ENCODE measurements around the gene ME3. TPM values are rescaled to one million over a fixed set of nuclear protein-coding genes. Genes with fewer than 3 reads are reported as not detected.
A peak's percentile ranks its signal among the peaks of the same experiment; 100 is the strongest.

ME3 gene
- total RNA-seq, 3 donors from 2014 or later, result 29.3 to 51.2 (median 31.8) TPM

DNA sequence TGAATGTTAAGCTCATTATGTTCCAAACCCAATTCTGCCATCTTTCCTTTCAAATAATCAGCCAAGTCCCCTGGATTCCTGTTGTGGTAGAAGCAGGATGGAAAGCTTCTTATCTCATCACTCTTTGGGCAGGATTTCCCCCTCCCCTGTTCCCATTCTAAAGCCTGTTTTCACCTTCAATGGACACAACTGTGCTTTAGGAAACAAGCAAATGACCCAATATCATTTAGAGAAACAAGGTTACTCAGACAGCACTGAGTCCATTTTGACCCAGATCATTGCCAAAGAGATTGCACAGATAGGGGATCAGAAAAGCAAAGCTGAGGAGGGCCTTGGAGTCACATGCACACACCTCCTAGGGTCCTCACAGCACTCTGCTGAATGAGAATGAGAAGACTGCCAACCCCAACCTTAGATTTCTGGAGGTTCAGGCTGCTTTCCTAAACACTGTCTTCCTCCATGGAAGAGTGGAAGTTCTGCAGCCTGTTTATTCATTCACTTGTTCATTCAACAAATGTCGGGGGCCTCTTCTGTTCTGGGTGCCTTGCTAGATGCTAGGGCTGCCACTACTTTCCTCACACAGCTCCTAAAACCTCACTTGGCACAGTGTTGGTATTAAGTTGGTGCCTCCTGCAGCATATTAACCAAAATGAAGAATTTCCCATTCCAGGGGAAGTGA lies 95.3 kb downstream of the ME3 start:
- Histone ChIP-seq H3K4me1 (ENCODE audit: low read depth) (peaks cover 21% of the 10 kb centered on the region), H3K9me3 (no peaks in the 10 kb centered on the region), H3K4me3 (no peak overlapping the region), H3K36me3 (ENCODE audit: low read depth) (no peaks in the 10 kb centered on the region)
- TF ChIP-seq, protein P1, sequence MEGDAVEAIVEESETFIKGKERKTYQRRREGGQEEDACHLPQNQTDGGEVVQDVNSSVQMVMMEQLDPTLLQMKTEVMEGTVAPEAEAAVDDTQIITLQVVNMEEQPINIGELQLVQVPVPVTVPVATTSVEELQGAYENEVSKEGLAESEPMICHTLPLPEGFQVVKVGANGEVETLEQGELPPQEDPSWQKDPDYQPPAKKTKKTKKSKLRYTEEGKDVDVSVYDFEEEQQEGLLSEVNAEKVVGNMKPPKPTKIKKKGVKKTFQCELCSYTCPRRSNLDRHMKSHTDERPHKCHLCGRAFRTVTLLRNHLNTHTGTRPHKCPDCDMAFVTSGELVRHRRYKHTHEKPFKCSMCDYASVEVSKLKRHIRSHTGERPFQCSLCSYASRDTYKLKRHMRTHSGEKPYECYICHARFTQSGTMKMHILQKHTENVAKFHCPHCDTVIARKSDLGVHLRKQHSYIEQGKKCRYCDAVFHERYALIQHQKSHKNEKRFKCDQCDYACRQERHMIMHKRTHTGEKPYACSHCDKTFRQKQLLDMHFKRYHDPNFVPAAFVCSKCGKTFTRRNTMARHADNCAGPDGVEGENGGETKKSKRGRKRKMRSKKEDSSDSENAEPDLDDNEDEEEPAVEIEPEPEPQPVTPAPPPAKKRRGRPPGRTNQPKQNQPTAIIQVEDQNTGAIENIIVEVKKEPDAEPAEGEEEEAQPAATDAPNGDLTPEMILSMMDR (IDR thresholded peaks at IDR 0.05), result no peak
- ATAC-seq (no peak), DNase-seq (no peak)
- intact Hi-C loops (cut with DNase I, micrococcal nuclease), result no loop called here

DNA sequence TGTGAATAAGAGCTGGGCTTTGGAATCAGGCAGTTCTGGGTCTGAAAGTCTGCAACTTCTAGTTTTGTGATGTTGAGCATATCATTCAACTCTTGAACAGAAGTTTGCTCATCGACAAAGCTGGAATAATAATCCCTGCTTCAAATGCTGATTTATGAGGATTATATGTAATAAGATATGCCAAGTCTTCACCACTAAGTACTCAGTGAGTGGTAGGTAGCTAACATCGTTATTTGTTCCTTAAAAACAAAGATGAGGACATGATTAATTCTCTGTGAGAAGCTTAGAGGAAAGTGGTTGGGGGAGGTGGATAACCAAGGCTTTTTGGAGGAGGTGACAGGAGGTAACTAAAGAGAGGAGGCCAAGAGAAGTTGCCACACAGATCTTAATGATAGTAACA lies 96.5 kb downstream of the ME3 start:
- TF ChIP-seq, protein P1 (IDR thresholded peaks at IDR 0.05), result no peak
- no peak overlapping the region for H3K4me3 ChIP-seq
- H3K36me3 ChIP-seq (ENCODE audit: low read depth), result no peaks in the 10 kb centered on the region
- intact Hi-C loops (cut with DNase I, micrococcal nuclease), result no loop called here
- H3K4me1 ChIP-seq (ENCODE audit: low read depth), result peaks cover 32% of the 10 kb centered on the region
- no peak for ATAC-seq
- no peaks in the 10 kb centered on the region for H3K9me3 ChIP-seq
- DNase-seq, result no peak

DNA sequence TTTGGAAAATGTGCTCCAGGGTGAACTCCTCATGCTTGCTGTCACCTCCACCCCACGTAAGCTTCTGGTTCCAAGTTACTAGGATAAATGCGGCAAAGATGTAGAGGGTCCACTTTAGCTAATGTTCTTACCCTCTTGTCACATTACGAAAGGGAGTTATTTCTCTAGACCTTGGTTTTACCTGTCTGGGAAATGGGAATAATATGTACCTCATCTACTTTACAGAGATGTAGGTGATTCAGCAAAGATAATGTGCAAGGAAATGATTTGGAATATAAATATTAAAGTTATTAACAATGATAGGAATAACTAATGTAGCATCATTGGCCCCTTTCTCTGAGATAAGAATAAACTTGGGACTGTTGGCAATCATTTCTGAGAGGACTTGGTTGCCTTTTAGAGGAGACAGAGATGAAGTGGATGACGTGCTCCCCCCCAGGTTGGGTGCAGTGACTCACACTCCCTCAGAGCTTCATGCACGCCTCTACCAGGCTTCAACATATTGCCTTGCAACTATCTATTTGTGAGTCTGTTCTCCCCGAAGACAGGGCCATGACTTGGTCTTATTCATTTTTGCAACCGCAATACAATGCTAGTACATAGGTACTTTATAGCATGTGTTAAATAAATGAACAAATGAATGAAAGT lies 97.1 kb downstream of the ME3 start:
- ATAC-seq (no peak), DNase-seq (no peak)
- TF ChIP-seq, protein P1 (IDR thresholded peaks at IDR 0.05), result no peak
- intact Hi-C loops (cut with DNase I, micrococcal nuclease), result no loop called here
- Histone ChIP-seq H3K4me3 (no peak overlapping the region), H3K4me1 (ENCODE audit: low read depth) (peaks cover 37% of the 10 kb centered on the region), H3K36me3 (ENCODE audit: low read depth) (no peaks in the 10 kb centered on the region), H3K9me3 (no peaks in the 10 kb centered on the region)

DNA sequence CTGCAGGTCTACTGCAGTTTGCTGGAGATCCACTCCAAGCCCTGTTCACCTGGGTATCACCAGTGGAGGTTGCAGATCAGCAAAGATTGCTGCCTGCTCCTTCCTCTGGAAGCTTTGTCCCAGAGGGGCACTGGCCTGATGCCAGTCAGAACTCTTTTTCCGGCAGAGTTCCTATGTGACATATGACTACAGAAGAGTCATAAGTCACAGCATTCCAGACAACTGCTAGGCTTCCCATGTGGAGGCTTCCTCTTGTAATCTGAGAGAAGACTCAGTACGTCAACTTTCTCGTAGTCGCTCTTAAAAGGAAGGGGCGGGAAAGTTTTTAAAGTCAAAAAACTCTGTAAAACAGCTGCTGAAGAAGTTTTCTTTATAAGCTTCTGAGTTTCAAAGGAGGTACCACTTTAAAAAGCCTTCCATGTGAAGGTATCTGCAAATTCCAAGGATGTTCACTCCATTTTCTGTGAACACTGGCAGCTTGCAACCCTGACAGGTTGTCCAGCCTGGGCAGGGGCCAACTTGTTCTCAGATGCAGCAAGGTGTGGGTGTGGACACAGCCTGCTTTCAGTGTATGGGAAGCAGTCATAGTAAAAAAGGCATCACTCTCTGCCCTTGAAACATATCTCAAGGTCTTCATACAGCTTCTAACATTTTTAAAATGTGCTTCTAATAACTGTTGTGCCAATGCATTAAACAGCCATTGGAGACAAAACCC lies 97.8 kb downstream of the ME3 start:
- ATAC-seq, result no peak
- no peak for DNase-seq
- TF ChIP-seq, protein P1 (IDR thresholded peaks at IDR 0.05), result no peak
- Histone ChIP-seq H3K4me3 (no peak overlapping the region), H3K36me3 (ENCODE audit: low read depth) (no peaks in the 10 kb centered on the region), H3K4me1 (ENCODE audit: low read depth) (peaks cover 37% of the 10 kb centered on the region), H3K9me3 (no peaks in the 10 kb centered on the region)
- intact Hi-C loops (cut with DNase I, micrococcal nuclease), result no loop called here

DNA sequence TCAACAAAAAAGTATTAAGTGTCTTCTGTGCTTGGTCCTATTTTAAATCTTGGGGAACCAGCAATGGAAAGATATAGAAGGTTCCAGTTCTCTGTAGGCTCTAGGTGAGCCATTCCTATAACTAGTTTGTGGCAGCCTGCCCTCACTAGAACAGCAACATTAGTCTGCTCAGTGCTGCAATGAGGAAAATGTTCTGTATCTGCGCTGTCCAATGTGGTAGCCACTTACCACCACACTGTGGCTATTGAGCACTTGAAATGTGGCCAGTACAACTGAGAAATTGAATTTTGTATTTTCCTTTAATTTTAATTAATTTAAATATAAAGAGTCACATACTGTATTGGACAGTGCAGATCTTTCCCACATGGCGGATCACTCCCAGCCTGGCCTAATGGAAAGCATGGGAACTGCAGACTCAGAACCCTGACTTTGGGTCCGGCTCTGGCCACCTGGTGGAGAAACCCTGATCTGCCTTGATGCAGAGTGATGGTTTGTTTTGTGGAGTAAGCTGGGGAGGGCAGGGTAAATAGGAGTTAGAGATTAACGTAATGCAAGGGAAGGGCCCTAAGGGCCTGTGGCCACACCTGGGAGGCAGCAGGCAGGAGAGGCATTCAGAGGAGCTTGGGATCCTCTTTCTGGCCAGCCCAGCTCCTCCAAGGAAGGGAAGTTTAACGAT lies 101.0 kb downstream of the ME3 start:
- no peaks in the 10 kb centered on the region for H3K36me3 ChIP-seq (ENCODE audit: low read depth)
- TF ChIP-seq, protein P1 (IDR thresholded peaks at IDR 0.05), result peak; percentile 33
- H3K4me1 ChIP-seq (ENCODE audit: low read depth), result peaks cover 34% of the 10 kb centered on the region
- no peaks in the 10 kb centered on the region for H3K9me3 ChIP-seq
- no peak overlapping the region for H3K4me3 ChIP-seq
- intact Hi-C loops (cut with DNase I, micrococcal nuclease), result no loop called here
- DNase-seq (peak in 2 of 3 donors; percentile 59 to 69), ATAC-seq (peak; percentile 83)

Data from mucosa of descending colon (tissue), 3 donors.